Ishikawa (cell line): ENCODE measurements around the gene CLCF1.

Source experiments
- EGR1 ChIP-seq: IDR thresholded peaks from 2 replicates; pipeline ENCODE4 v1.6.1; 2012
- EP300 ChIP-seq: IDR thresholded peaks from 2 replicates; pipeline ENCODE4 v1.6.1; 2012; ENCODE audit warnings: borderline replicate concordance
- MAX ChIP-seq: IDR thresholded peaks from 2 replicates; pipeline ENCODE4 v1.6.1; 2012
- YY1 ChIP-seq: IDR thresholded peaks from 2 replicates; pipeline ENCODE4 v1.6.1; 2012; ENCODE audit warnings: low read depth
- ZBTB7A ChIP-seq: IDR thresholded peaks from 2 replicates; pipeline ENCODE4 v1.6.1; 2012; ENCODE audit warnings: low read depth

GRCh38 chr11:67396587-67397389 lies 23.4 kb upstream of the CLCF1 start:
- TF ChIP-seq MAX = no peak
- no peak for TF ChIP-seq EP300
- TF ChIP-seq ZBTB7A = no peak
- TF ChIP-seq YY1 = no peak
- TF ChIP-seq EGR1 = no peak
